ENCODE results near the gene MYBBP1A.

MYBBP1A gene

DNA sequence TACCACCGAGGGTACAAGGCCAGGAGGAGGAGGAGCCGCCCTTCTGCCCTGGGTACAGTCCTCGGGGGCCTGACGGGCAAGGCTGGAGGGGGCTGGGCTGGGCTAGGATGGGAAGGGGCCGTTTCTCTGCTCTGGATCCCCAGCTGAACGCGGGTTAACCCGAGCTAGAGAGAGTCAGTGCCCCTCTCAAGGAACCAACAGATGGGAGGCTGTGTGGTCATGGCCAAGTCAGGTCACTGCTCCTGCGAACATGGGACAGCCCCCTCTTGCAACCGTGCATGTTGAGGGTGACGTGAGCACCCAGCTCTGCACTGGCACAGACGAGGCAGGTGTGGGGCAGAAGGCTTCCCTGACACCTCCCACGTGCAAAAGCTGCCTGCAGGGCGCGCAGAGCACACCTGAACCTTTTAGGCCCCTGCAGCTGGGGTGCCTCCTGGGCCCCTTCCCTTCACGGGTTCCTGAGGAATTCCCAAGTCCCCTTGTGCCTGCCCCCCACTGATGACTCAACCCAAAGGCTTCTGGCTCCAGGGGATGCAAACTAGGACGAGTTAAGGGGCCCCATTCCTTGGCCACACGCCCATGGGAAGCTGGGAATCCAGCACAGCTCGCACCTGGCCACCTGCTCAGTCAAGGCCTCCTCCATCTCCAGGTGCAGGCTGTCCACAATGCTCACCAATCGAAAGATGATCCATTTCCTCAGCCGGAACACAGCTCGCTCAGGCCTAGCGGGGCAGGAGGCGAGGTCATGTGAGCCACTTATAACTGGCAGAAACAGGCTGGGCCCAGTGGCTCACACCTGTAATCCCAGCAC lies 6.3 kb downstream of the MYBBP1A start:
- DNase-seq: no peak

DNA sequence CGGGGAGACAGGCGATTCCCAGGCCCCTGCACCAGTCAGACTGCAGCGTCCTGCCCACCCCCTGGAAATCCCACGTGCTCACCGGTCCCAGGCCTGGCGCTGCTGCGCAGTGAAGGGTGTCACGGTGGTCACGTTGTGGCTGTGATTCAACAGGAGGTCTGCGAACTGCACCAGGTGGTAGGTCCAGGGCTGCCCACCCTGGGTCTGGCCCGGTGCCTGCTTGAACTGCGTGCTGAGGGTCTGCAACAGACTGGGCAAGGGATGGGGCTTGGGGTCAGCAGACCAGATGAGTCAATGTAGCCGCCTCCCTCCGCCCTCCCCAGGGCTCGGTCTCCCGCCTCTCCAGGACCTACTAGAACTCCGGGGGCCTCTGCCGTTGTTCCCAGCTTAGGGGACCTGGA lies 7.1 kb downstream of the MYBBP1A start:
- DNase-seq: no peak

DNA sequence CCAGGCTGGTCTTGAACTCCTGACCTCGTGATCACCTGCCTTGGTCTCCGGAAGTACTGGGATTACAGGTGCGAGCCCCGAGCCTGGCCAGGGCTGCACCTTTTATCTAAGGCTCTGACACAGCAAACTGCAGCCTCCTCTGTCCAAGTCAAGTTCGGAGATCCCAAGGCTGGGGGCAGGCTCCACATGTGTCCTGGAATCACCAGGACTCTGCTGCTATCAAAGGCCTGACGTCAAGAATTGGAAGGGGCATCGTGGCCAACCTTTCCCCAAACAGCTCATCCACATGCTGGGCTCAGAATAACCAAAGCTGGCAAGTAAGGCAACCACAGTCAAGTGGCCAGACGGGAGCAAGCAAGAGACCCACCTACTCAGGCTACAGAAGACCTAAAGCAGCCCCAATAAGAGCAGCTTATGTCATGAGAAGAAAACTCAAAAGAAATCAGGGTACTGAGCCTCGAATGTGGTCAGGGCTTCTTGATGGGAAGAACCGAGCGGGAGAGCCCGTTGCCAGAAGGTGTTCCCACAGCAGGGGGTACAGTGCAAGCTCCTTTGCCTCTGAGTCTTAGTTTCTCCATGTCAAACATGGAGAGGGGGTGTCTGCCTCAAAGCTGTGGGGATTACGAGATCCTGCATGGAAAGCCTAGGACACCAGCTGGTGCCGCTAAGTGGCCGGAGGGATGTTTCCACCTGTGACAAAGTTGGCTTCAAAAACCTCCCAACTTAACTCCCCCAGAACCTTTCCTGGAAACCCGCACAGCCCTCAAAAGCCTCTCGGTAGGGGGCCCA lies 7.9 kb downstream of the MYBBP1A start:
- DNase-seq: no peak

DNA sequence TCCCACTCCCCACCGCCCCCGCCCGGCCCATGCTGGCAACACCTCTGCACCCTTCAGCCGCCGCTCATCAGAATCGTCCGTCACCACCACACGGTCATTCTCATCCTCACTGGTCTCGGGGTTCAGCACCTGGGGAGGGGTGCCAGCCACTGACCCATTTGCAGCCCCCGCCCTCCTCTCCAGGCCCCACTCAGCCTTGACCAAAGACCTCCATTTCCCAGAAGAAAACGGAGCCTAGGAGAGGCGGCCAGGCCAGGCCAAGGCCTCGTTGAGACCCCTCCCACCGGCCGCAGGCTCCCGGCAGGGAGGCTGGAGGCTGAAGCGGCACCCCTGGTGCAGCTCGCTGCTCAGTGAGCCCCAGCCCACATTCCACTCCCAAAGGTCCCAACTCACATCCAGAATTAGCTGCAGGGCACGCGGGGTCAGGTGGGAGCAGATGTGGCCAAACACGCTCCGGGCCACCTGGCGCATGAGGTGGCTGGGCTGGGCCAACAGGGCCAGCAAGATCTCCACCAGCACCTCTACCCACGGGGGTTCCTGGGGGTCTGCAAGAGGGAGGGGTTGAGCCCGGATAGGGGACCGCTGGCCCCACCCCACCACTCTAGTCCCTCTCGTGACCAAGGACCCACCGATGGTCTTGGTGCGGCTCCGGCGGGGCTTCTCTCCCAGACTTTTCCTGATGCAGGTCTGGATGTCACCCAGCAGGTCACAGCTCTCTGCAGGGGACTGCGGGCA lies 9.8 kb downstream of the MYBBP1A start:
- no peak for DNase-seq

DNA sequence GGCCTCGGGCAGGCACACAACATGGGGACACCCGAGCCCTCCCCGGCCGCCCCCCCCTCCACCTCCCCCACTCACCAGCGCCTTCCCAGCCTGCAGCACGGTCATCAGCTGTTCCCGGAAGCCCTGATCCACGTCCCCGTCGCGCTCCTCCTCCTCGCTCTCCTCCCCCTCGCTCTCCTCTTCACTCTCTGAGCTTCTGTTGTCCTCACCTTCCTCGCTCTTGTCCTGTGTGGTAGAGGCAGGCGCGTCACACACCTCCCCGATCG lies 10.3 kb downstream of the MYBBP1A start:
- no peak for DNase-seq

DNA sequence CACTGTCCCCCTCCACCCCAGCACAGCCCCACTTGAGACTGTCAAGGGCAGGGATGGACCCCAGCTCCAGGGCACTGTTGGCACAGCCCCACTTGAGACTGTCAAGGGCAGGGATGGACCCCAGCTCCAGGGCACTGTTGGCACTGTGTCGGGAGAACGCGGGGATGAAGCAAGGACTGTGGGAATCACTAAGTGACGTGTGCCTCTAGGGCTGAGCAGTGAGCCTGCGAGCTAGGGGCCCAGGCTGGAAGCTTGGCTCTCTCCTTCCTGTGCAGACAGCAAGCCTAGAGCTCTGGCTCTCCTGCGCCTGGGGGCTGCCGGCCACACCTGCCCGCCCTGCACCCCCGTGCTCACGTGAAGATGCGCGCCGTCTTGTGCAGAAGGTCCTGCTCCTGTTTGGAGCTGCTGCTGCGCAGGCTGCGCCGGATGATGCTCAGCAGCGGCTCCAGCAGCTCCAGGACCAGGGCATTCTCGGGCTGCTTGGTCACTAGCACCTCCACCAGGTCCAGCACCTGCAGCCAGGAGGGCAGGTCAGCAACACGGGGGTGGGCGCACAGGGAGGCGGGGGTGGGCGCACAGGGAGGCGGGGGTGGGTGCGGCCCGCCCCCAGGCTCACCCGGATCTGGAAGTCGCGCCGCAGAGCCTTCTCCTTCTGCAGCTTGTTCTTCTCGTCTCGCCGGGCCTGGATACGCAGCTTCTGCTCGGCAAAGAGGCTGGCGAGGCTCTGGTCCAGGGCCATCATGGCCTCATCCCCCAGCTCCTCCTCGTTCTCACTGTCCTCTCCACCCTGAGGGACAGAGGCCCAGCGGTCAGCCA lies 10.8 kb downstream of the MYBBP1A start:
- DNase-seq: no peak

DNA sequence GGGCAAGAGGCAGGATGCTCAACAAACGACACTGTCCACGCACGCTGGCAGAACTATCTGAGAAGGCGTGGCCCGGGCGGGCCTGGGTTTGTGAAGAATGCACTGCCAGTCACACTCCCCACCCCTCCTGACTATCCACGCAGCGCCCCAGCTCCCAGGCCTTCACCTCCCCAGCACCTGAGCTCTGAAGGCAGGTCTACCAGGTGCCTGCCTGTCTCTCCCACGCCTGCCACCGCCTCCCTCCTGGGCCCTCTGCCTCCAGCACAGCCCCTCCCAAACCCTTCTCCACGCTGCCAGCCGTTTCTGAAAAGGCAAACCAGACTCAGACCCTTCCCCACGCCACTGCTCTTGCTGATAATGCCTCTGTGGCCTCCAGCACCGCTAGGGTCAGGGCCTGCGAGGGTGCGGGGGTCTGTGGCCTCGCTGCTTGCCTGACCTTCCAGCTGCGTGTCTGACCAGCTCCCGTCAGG lies 11.6 kb downstream of the MYBBP1A start:
- DNase-seq: no peak

DNA sequence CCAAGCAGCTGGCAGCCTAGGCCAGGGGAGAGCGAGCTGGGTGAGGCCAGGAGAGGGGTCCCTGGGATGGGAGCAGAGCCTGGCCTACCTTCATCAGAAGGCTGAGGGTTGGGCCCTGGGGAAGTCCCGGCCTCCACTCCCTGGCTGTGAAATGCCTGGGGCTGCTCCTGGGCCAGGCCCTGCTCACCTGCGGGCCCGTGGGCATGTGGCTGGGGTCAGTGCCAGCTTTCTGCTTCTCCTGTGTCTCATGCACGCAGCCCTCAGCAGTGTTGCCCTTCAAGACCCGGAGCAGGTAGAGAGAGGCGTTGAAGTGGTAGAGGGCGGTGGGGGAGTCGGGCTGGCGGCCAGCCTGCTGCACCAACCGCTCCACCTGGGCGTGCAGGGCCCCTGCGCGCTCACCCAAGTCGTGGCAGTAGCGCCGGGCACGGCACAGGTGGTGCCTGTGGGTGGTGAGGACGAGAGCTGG lies 12.4 kb downstream of the MYBBP1A start:
- DNase-seq: no peak

DNA sequence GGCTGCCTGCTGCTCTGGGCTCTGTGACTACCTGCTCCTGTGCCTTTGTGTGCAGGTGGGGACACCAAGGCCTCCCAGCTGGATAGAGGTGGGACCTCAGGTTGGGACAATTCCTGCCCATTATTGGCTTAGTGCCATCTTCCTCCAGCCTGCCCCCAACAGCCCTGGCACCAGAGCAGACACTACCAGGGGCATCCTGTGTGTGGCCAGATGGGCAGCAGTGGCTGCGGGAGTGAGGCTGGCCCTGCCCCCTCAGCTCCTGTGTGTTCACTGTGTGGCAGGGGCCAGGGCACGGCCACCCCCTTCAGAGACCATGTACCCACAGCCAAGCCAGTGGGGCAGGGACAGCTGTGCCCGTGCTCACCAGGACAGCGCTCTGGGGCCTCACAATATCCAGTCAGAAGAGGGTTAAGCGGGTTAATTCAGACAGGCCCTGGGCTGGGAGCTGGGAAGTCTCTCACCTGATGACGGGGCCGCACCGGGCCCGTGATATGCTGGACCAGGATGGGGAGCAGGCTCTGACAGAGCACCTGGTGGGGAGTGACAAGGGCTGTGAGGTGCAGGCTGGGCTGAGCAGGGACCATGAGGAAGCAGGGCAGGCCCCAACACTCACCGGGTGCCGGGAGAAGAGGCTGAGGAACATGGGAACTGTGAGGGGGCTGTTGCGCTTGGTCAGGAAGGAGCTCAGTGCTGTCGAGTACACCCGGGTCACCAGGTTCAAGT lies 13.0 kb downstream of the MYBBP1A start:
- no peak for DNase-seq

DNA sequence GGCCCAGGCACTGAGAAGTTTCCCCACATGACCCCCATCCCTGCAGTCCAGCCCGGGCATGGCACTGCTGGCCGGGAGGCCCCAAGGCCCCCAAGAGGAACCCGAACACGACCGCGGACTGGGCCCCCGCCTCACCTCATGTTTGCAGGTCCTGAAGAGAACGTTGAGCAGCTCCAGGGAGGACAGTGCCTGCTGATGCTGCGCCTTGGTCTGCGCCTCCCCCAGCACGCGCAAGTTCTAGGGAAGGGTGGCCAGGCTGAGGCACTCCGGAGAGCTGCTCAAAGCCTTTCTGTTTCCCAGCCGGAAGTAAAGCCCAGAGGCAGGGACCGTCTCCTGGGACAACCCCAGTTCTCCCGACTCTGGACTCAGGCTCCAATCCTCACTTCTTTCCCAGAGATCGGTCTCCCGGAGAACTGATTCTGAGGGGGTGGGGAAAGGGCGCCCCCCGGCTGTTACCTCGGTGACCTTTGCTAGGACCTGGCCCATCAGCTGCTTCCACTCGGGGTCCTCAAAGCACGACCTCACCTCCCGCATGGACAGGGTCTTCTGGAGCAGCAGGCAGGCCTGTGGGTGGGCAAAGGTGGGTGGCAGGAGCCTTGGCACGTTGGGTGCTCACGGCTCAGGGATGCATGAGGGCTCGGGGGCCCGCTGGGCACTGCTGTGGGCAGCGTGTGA lies 13.7 kb downstream of the MYBBP1A start:
- DNase-seq: no peak

DNA sequence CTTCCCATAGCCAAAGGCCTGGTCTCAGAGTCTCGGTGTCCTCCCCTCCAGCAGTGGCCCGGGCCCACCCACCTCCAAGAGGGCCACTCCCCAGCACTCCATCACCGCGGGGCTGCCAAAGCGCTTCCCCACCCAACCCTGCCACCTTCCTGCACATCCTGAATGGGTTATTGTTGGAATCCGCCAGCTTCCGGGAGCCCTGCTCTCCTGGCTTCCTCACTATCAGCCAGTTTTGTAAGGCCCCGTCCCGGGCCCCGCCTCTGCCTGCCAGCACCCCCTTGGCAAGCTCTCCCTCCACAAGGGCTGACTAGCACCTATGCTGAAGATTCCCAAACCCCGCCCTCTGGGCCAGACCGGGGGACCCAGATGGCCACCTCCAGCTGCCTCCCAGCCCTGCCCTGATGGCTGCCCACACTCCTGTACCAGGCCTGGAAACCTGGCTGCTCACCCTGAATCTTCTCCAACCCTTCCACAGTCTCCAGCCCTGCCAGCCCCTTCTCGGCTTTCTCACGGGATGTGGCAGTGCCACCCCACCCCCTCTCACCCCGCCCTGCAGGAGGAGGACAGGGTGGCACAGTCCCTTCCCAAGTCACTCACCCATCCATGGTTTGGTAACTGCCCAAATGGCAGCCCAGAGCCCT lies 14.4 kb downstream of the MYBBP1A start:
- no peak for DNase-seq

DNA sequence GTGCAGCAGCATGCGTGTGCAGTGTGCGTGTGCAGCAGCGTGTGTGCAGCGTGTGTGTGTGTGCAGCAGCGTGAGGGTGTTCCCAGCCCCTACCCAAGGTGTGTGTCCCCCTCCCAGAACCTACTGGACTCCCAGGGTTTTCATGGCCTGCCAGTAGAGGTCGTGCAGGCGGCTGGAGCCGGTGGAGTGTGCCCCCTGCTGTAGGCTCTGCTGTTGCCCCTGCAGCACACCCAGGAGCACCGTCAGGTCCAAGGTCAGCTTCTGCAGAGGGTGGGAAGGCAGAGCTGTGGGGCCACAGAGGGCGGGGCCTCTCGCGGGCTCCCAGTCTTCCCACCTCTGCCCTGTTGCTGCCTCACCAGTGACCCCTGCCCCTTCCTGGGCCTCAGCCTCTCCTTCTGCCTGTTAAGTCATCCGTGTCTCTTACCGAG lies 14.9 kb downstream of the MYBBP1A start:
- no peak for DNase-seq

DNA sequence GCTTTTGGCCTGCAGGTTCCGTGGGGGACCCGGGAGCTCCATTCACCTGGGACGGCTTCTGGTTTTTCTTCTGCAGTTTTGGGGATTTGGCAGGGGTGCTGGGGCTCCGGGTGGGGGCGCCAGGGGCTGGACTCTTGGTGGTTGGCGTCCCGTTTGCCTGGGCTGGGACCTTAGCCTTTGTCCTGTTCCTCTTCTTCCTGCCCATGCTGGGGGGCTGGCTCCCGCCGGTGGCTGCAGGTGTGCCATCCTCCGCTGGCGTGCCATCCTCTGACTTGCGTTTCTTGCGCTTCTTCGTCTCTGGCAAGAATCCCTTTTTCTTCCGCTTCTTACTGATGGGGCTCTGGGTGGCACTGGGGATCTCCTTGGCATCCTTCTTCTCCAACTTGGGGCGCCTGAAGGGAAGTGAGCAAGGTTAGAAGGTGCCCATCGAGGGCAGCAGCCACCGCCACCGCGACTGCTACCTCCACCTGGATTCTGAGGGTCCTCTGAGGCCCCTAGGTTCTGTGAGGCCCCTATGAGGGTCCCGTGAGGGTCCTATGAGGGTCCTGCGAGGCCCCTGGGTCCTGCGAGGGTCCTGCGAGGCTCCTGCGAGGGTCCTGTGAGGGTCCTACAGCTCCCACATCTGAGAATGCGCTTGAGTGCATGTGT lies 15.5 kb downstream of the MYBBP1A start:
- no peak for DNase-seq

DNA sequence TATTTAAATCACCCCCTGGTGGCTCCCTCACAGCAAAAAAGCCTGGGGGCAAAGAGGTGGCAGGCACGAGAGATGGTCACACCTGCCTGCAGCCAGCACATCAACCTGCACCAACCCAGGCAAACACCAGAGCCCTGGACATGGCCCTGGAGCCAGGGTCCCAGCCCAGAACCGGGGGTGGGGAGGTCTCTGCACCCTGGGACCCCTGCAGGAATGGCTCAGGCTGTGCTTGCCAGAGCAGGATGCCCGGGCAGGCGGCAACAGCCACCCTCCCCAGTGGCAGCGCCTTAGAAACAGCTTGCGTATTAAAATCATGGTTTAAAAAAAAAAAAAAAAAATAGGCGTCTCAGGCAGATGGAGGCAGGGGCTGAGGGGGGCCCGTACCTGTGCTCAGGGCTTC lies 16.2 kb downstream of the MYBBP1A start:
- DNase-seq: no peak

DNA sequence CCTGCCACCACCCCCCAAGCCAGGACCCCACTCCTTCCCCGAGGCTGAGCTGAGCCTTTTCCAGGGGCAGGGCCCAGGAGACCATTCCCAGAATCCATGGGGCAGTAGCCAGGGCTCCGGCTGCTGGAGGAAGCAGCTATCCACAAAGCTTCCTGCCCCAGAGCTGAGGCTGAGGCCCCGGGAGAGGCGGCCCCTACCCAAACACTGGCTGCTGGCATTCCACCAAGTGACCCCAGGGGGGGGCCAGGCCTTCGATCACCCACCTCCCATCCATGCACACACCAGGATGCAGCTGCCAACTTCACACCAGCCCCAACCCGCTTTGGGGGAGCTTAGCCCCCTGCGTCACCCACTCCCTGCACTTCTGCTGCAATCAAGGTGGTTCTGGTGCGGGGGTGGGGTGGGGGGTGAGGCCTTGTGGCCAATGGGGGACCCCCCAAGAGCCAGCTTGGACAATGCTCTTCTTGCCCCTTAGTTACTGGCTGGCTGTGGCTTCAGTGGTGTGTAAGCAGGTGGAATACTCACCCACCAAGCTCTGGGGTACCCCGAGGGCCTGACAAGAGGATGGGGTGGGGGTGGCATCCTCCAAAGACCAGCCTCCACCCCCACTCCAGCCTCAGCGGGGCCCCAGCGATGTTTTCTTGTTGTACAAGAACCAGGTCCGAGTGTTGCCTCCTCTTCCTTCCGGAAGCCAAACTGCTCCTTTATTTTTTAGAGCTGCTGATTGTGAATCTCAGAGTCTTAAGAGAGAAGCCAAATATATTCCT lies 16.8 kb downstream of the MYBBP1A start:
- no peak for DNase-seq

DNA sequence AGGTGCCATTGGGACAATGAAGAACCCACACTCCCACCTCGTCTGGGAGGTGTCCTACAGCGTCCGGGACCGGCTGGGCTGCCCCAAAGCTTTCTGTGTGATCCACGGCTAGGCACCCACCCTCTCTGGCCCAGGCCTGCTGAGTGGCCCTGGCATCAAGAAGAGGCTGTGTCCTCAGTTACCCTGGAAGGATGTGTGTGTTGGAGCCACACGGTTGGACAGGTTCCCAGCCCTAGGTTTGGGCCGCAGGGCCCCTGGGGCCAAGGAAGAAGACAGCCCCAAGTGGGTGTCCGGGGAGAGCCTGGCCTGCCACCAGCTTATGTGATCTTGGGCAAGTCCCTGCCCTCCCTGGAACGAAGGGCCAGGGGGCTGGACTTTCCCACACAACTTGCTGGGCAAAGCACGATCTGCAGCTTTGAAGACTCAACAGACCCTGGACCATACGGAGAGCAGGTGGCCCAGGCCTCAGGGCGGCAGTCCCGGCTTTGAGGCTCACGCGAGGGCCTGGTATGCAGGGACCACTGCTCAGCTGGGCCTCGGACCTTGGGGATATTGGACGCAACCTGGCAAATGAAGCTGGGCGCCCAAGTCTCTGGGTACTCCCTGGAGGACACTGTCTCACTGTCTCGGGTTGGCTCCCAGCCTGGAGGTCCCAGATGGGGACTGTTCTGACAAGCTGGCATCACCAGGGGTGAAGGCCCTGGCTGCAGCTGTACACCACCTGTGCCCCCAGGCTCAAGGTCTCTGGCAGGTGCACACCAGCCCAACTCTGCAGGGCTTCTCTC lies 17.5 kb downstream of the MYBBP1A start:
- no peak for DNase-seq

DNA sequence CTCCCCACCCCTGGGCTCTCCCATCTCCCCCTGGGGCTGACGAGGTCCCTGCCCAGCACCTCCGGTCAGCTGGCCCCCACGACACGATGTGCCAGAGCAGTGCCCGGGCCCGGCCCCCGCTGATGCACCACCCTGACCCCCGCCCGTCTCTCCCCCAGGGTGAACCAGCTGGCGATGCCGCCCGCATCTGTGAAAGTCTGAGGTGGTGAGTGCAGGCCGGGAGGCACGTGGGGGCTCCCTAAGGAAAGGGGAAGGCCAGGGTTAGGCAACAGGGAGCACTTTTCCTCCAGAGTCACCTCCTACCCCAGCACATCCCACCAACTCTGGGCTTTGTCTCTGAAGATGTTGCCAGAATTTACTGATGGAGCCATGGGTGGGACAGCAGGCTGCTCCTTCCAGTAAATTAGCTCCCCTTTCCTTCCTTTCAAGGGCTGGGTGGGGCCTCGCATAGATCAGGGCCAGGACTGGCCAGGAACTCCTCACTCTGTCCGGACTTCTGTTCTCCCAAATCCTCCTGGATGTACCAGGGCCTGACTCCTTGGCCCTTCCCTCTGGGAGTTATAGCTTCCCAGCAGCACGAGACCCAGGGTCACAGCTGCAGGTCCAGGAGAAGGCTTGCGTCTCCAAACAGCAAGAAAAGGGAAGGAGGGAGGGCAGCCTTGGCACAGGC lies 18.3 kb downstream of the MYBBP1A start:
- no peak for DNase-seq

DNA sequence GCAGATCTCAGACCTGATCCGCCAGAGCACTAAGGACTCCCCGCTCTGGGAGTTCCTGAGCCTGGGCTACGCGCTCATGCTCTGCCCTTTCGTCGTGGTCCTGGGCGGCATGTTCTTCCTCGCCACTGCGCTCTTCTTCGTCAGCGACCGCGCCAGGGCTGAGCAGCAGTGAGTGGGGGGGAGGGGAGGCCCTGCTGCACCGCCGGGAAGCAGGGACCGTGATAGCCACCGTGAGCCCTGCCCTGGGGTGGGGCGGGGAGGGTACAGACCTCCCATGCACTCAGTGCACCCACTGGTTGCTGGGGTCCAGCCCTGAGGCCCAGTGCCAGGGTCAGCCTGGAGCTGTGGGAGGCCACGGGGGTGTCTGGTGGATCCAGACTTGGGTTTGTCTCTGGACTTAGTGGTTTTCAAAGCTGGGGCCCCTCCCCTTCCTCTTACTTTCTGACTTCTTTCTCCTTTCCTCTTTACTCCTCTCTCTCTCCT lies 18.9 kb downstream of the MYBBP1A start:
- DNase-seq: no peak
